GM23338 (cell line): ENCODE measurements around the gene PKN3. TPM values are rescaled to one million over a fixed set of nuclear protein-coding genes. Genes with fewer than 3 reads are reported as not detected.

ENCODE experiments used
- ATAC-seq: fragments of 200-7000 bp; cut with Tn5 transposase; 3 replicates; pipeline ENCODE4 v1.9.1; 2020
- DNase-seq: peaks from one replicate; pipeline ENCODE4 v3.0.0-alpha.2; 2015; ENCODE audit warnings: low spot score
- H2AFZ ChIP-seq: fragments of 200-600 bp; sonication (generic); 2 replicates; pipeline ENCODE4 v1.8.0; 2016; ENCODE audit warnings: antibody characterized with exemption, mild to moderate bottlenecking, moderate library complexity
- H3F3A ChIP-seq: fragments of 200-600 bp; sonication (generic); replicated peaks from 2 replicates; pipeline ENCODE4 v1.8.0; 2017; ENCODE audit warnings: antibody characterized with exemption, mixed run types, low read depth
- H3K27ac ChIP-seq: fragments of 200-600 bp; sonication (generic); 2 replicates; pipeline ENCODE4 v1.6.1; 2016; ENCODE audit warnings: low read depth
- H3K27me3 ChIP-seq: fragments of 200-600 bp; sonication (generic); 2 replicates; pipeline ENCODE4 v1.8.0; 2016; ENCODE audit warnings: mild to moderate bottlenecking, mixed run types, moderate library complexity; ENCODE audit not compliant: insufficient read depth
- H3K36me3 ChIP-seq: fragments of 200-600 bp; sonication (generic); 2 replicates; pipeline ENCODE4 v1.8.0; 2016; ENCODE audit warnings: mild to moderate bottlenecking; ENCODE audit not compliant: insufficient read depth
- H3K4me1 ChIP-seq: fragments of 200-600 bp; sonication (generic); 2 replicates; pipeline ENCODE4 v1.8.0; 2016; ENCODE audit warnings: mild to moderate bottlenecking, moderate library complexity; ENCODE audit not compliant: insufficient read depth
- H3K4me2 ChIP-seq: fragments of 200-600 bp; sonication (generic); 2 replicates; pipeline ENCODE4 v1.7.1; 2017; ENCODE audit warnings: mixed run types
- H3K4me3 ChIP-seq: fragments of 200-600 bp; sonication (generic); 2 replicates; pipeline ENCODE4 v1.6.1; 2016; ENCODE audit warnings: mixed run types
- H3K79me2 ChIP-seq: fragments of 200-600 bp; sonication (generic); replicated peaks from 2 replicates; pipeline ENCODE4 v1.8.0; 2017; ENCODE audit warnings: mild to moderate bottlenecking; ENCODE audit not compliant: insufficient read depth
- H3K9me2 ChIP-seq: fragments of 200-600 bp; sonication (generic); 2 replicates; pipeline ENCODE4 v1.8.0; 2017; ENCODE audit not compliant: insufficient read depth
- H4K20me1 ChIP-seq: fragments of 200-600 bp; sonication (generic); replicated peaks from 2 replicates; pipeline ENCODE4 v1.8.0; 2017; ENCODE audit warnings: mild to moderate bottlenecking; ENCODE audit not compliant: insufficient read depth
- H3K27ac Mint-ChIP-seq: 2 replicates; pipeline ENCODE4 v1.8.0; 2020; ENCODE audit warnings: inconsistent platforms, mild to moderate bottlenecking, moderate library complexity, mixed read lengths
- H3K27me3 Mint-ChIP-seq: 3 replicates; pipeline ENCODE4 v1.8.0; 2022; ENCODE audit warnings: low read depth, mild to moderate bottlenecking, moderate library complexity, mixed read lengths, inconsistent platforms; ENCODE audit not compliant: insufficient read depth, poor library complexity
- H3K36me3 Mint-ChIP-seq: 3 replicates; pipeline ENCODE4 v1.8.0; 2021; ENCODE audit warnings: low read depth, mild to moderate bottlenecking, inconsistent platforms, moderate library complexity, mixed read lengths
- H3K4me1 Mint-ChIP-seq: 3 replicates; pipeline ENCODE4 v1.8.0; 2020; ENCODE audit warnings: mild to moderate bottlenecking, inconsistent platforms, mixed read lengths
- H3K4me3 Mint-ChIP-seq: 3 replicates; pipeline ENCODE4 v1.8.0; 2021; ENCODE audit warnings: moderate library complexity, mild to moderate bottlenecking, inconsistent platforms, mixed read lengths
- H3K9me3 Mint-ChIP-seq: 3 replicates; pipeline ENCODE4 v1.8.0; 2020; ENCODE audit warnings: moderate library complexity, mild to moderate bottlenecking, inconsistent platforms, mixed read lengths
- CREB1 ChIP-seq: fragments of 250-450 bp; sonication (Bioruptor Pico); IDR thresholded peaks from 2 replicates; pipeline ENCODE4 v1.5.0; 2020; ENCODE audit warnings: low read depth, mild to moderate bottlenecking, moderate library complexity
- ETS1 ChIP-seq: IDR thresholded peaks from 2 replicates; pipeline ENCODE4 v1.6.1; 2016; ENCODE audit warnings: antibody characterized with exemption
- EZH2 ChIP-seq: fragments of 200-600 bp; sonication (generic); IDR thresholded peaks from one replicate; pipeline ENCODE4 v1.8.0; 2017; ENCODE audit warnings: antibody characterized with exemption, mild to moderate bottlenecking, low read depth; ENCODE audit not compliant: unreplicated experiment
- EZH2phosphoT487 ChIP-seq: fragments of 200-600 bp; sonication (generic); IDR thresholded peaks from one replicate; pipeline ENCODE4 v1.8.1; 2018; ENCODE audit warnings: antibody characterized with exemption; ENCODE audit not compliant: unreplicated experiment
- JUNB ChIP-seq: IDR thresholded peaks from one replicate; pipeline ENCODE4 v1.6.1; 2016; ENCODE audit warnings: antibody characterized with exemption; ENCODE audit not compliant: unreplicated experiment
- NANOG ChIP-seq: IDR thresholded peaks from 2 replicates; pipeline ENCODE4 v1.6.1; 2016; ENCODE audit warnings: antibody characterized with exemption, borderline replicate concordance
- POLR2AphosphoS5 ChIP-seq: IDR thresholded peaks from 2 replicates; pipeline ENCODE4 v1.6.1; 2016; ENCODE audit warnings: antibody characterized with exemption, low read depth
- REST ChIP-seq: IDR thresholded peaks from one replicate; pipeline ENCODE4 v1.6.1; 2018; ENCODE audit warnings: antibody characterized with exemption; ENCODE audit not compliant: unreplicated experiment
- STAT1 ChIP-seq: IDR thresholded peaks from one replicate; pipeline ENCODE4 v1.6.1; 2016; ENCODE audit warnings: antibody characterized with exemption; ENCODE audit not compliant: unreplicated experiment
- ZNF114 ChIP-seq: fragments of 250-450 bp; sonication (Bioruptor Pico); IDR thresholded peaks from 2 replicates; pipeline ENCODE4 v1.5.0; 2020; ENCODE audit warnings: mild to moderate bottlenecking, moderate library complexity
- ZNF331 ChIP-seq: fragments of 250-450 bp; sonication (Bioruptor Pico); IDR thresholded peaks from 2 replicates; pipeline ENCODE4 v1.5.0; 2020; ENCODE audit warnings: low read depth, mild to moderate bottlenecking, moderate library complexity
- ZNF462 ChIP-seq: fragments of 250-450 bp; sonication (Bioruptor Pico); IDR thresholded peaks from 2 replicates; pipeline ENCODE4 v1.5.0; 2020; ENCODE audit warnings: mild to moderate bottlenecking, moderate library complexity
- polyA plus RNA-seq: library from polyadenylated mRNA; unstranded; fragments of >200 nt; fragmentation: Nextera tagmentation; extraction: Ambion mirVana; gene quantifications from 2 replicates; pipeline ENCODE4 v1.2.1, GENCODE V29; 2016
- total RNA-seq: library from RNA; depleted of rRNA; stranded (reverse); fragments of >200 nt; shearing (Covaris generic); gene quantifications from 2 replicates; pipeline ENCODE4 v1.2.3, GENCODE V29; 2014

PKN3 gene
- total and polyA plus RNA-seq, 2 experiments from 2014 or later, result 6.2 to 17.7 TPM

- no peak for TF ChIP-seq CREB1 (CRISPR knock-in tag)
These were observed 16.4 kb upstream of the PKN3 start (continued) for GRCh38 chr9:128685636-128686489.

GRCh38 chr9:128687453-128687852 lies 14.8 kb upstream of the PKN3 start:
- H3K36me3 ChIP-seq, result peaks cover 20% of the 10 kb centered on the region
- H3K4me3 Mint-ChIP-seq, result peak overlapping the region; percentile 100
- no peak overlapping the region for H2AFZ ChIP-seq
- H3K79me2 ChIP-seq, result peaks cover 75% of the 10 kb centered on the region
- peaks cover 45% of the 10 kb centered on the region for H3K4me1 Mint-ChIP-seq
- peaks cover 79% of the 10 kb centered on the region for H3K36me3 Mint-ChIP-seq
- H3K9me2 ChIP-seq, result no peaks in the 10 kb centered on the region
- H3K27ac ChIP-seq, result peak overlapping the region; percentile 98
- peaks cover 37% of the 10 kb centered on the region for H3K27me3 Mint-ChIP-seq
- H3F3A ChIP-seq, result peaks cover 61% of the 10 kb centered on the region
- peaks cover 55% of the 10 kb centered on the region for H4K20me1 ChIP-seq
- H3K4me1 ChIP-seq, result peaks cover 50% of the 10 kb centered on the region
- peak overlapping the region; percentile 99 for H3K4me2 ChIP-seq
- H3K9me3 Mint-ChIP-seq, result peaks cover 6% of the 10 kb centered on the region
- peak overlapping the region; percentile 94; the same call in 1 of the 2 replicates for H3K27ac Mint-ChIP-seq
- no peaks in the 10 kb centered on the region for H3K27me3 ChIP-seq
- peak overlapping the region; percentile 93 for H3K4me3 ChIP-seq
- ATAC-seq, result no peak
- no peak for DNase-seq
- TF ChIP-seq NANOG (no peak), EZH2phosphoT487 (no peak), ETS1 (no peak), JUNB (no peak), STAT1 (no peak), EZH2 (no peak), ZNF114 (CRISPR knock-in tag) (no peak), ZNF331 (CRISPR knock-in tag) (no peak), CREB1 (CRISPR knock-in tag) (no peak), POLR2AphosphoS5 (no peak), REST (no peak), ZNF462 (CRISPR knock-in tag) (no peak)
